ENCODE data around the gene ESYT2. TPM values are rescaled to one million over a fixed set of nuclear protein-coding genes. Genes with fewer than 3 reads are reported as not detected.
A peak's percentile ranks its signal among the peaks of the same experiment; 100 is the strongest.
"Not testable (repeated sequence)": the region's sequence is repeated elsewhere in the genome, so short reads cannot be mapped to it uniquely, and the experiment has no call there.

The ESYT2 gene
- polyA plus RNA-seq, 3 donors: 45.1 to 93.3 (median 57.1) TPM

DNA sequence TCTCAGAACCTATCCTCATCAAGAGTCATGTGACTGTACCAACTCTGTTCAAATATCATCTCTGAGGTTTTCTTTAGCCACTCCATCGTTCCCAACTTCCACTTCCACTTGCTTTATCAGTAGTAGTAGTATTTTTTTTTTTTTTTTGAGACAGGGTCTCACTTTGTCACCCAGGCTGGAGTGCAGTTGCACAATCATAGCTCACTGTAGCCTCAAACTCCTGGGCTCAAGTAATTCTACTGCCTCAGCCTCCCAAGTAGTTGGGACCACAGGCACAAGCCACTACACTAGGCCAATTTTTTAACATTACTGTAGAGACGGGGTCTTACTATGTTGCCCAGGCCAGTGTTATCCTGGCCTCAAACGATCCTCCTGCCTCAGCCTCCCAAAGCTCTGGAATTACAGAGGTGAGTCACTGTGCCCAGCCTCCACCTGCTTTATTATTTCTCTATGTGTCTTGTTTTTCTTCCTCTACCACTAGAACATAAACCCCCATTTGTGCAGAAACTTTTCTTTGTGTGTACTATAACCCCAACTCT, 130.6 kb downstream of the ESYT2 start:
- DNase-seq (ENCODE audit: extremely low read depth in 1 of 11, low read depth in 9 of 11, low spot score in 4 of 11): no peak

DNA sequence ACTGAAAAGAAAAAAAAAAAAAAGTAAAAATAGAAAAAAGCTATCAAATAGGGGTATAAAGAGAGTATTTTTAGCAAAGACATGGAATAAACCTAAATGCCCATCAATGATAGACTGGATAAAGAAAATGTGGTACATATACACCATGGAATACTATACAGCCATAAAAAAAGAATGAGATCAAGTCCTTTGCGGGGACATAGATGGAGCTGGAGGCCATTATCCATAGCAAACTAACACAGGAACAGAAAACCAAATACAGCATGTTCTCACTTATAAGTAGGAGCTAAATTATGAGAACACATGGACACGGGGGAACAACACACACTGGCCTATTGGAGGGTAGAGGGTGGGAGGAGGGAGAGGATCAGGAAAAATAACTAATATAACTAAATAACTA, 131.7 kb downstream of the ESYT2 start:
- not testable (repeated sequence) for DNase-seq (ENCODE audit: extremely low read depth in 1 of 11, low read depth in 9 of 11, low spot score in 4 of 11)

DNA sequence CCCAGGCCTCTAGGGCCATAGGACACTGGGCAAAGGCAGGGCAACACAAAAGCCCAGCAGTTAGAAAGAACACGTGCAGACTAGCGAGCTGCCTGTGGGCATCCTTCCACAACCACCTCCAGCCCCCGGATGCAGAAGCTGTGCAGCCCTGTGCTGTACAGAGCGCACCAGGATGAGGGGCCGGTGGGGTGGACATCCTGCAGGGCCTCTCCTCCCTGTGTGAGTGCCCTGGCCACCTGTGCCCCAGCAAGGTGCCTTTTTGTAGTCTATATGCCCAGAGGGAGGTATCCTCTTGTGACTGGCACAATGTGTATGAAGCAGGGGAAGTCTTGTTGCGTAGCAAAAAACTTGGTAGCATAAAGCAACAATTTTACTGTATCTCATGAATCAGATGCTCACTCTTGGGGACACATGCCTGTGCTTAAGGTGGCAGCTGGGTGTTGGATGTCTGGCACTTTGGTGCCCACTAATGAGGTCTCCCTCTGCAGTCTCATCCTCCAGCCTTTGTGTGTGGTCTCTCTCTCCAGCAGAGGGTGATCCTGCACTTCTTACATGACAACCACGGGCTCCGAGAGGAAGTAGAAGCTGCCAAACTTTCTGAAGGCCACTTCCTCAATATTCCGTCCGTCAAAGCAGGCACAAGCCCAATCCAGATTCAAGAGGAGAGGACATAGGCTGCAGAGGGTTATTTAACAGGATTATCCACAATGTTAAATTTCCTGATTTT, 133.4 kb downstream of the ESYT2 start:
- peak in 7 of 11 donors; percentile 6 to 46 (median 36) for DNase-seq (ENCODE audit: extremely low read depth in 1 of 11, low read depth in 9 of 11, low spot score in 4 of 11)

DNA sequence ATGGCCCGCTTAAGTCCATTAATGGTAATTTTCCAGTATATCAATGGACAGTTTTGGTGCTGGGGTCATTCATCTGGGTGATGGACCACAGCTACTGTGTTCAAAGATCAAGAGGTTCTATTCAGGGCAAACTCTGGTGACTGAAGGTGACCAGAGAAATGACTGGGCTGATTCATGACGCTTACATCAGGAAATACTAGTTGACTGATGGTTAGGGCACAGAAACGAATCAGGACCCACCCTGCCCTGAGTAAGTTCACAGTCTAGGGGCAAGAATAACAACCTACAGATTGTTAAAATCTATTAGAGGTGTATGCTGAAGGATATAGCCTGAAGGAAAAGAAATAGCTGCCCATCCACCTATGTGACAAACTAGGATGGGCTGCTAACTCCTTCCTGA, 134.3 kb downstream of the ESYT2 start:
- no peak for DNase-seq (ENCODE audit: extremely low read depth in 1 of 11, low read depth in 9 of 11, low spot score in 4 of 11)

DNA sequence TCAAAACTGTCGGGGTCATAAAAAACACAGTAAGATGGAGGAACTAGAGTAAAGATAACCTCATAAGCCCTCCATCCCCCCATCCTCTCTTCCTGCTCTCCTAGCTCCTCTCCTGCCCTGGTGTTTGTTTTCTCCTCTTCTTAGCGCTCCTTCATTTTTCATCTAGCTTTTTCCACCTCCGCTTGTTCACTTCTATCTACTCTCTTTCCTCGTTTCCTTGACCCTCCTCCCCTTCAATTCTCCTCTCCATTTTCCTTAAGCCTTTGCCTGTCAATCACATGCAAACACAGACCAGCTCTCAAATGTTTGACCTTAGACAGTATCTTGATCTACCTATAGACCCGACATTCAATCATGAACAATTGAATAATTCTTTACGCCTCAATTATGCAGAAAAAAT, 134.7 kb downstream of the ESYT2 start:
- DNase-seq (ENCODE audit: extremely low read depth in 1 of 11, low read depth in 9 of 11, low spot score in 4 of 11): no peak

DNA sequence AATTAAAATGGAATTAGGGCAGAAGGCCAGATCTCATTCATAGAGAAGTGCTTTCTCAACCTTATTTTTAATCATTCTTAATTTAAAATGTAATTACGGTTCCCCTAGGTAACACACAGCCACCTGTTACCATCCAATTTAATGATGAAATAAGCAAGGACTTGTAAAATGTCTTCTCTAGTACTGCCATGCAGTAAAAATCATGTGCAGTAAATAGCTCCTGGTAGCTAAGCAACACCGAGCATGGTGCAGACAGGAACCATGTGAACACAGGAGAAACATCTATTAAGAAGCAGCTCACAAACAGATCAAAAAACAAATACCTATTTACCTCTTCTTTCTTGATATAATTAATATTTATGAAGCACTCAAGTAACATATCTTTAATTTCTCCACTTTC, 139.8 kb downstream of the ESYT2 start:
- no peak for DNase-seq (ENCODE audit: extremely low read depth in 1 of 11, low read depth in 9 of 11, low spot score in 4 of 11)

DNA sequence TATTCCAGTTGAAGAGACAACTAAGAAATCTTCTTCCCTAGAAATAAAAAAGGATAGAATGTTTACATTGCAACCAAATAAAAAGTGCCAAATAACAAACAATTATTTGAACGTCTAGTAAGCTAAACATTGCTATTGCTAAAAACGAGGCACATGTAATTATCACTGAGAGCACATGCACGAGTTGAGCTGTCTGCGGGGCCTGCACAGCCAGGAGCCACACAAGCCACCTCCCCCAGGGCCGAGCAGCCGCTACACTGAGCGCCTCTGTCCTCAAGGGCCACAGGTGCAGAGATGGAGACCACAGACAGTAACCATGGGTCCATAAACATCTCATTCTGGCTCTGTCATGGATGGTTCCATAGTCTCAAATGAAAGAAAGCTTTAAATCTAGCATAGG, 141.9 kb downstream of the ESYT2 start:
- no peak for DNase-seq (ENCODE audit: extremely low read depth in 1 of 11, low read depth in 9 of 11, low spot score in 4 of 11)

DNA sequence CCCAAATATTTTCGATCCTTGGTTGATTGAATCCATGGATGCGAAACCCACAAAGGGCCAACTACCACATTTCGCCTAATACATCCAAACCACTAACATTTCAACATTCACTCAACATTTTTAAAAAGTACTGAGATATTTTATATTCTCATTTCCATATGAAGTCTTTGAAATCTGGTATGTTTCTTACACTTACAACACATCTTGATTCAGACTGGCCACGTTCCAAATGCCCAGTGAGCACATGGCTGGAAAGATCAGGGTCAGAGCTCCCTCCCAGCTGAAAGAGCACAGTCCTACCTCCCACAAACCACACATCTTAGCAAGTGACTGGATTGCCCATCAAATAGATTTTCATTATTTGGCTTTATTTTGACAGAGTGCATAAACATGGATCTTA, 143.6 kb downstream of the ESYT2 start:
- no peak for DNase-seq (ENCODE audit: extremely low read depth in 1 of 11, low read depth in 9 of 11, low spot score in 4 of 11)

DNA sequence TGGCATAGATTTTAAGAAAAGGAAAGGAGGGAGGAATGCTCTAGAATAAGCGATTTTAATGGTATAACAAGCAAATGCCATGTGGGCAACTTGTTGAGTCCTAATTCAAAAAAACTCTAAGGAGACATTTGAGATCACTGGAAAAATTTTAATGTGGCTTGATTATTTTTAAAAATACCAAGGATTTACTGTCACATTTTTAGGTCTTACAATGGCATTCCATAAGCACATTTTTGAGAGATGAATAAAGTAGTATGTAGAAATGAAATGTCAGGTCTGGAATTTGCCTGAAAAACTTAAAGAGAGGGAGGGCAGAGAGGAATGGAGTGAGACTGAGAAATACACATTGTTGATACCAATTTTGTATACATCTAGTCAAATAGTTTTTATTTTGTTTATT, 145.0 kb downstream of the ESYT2 start:
- no peak for DNase-seq (ENCODE audit: extremely low read depth in 1 of 11, low read depth in 9 of 11, low spot score in 4 of 11)

DNA sequence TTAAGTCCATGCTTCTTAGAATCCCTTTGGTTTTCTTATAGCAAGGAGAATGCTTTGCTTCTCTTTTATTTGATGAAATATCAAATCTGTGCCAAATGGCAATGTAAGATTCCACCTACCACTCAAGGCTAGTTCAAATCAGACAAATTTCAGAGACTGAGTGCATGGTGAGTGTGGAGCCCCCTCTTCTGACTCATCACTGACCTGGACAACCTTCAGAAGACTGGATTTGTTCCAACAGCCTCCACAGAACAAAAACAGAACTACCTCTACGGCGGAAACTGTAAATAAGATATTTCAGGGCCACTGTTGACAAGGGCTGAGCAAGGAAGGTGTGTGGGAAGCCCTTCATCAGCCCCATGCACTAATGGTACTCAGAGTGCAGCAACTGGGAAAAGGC, 145.8 kb downstream of the ESYT2 start:
- no peak for DNase-seq (ENCODE audit: extremely low read depth in 1 of 11, low read depth in 9 of 11, low spot score in 4 of 11)

DNA sequence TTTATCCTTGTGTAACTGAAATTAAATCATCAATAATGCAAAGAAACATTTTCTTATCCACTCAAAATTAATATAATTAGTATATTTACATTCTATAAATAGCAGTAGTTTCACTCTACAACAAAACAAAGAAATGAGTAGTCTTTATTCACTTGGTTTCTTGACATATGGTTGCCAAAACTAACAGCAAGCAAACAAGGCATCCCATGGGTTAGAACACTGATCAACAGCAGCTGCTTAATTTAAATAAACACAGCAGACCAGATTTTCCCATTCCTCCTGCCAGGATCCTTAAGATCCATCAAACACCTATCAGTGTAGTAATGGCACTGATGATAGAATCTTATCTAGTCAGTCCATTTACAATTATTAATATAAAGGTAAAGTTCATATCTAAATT, 146.9 kb downstream of the ESYT2 start:
- DNase-seq (ENCODE audit: extremely low read depth in 1 of 11, low read depth in 9 of 11, low spot score in 4 of 11): no peak

Other genes with a start within 250 kb of the ESYT2 start
- gene PTPRN2, start 241.7 kb downstream of the ESYT2 start, polyA plus RNA-seq (ENCODE audit: insufficient read length in 3 of 3): 1 to 10 TPM; 6.0 to 7.7 (median 7.2) TPM
- 10 to 100 TPM; 22.1 to 29.5 (median 27.1) TPM for gene NCAPG2, start 124.7 kb downstream of the ESYT2 start, polyA plus RNA-seq (ENCODE audit: insufficient read length in 3 of 3)
- gene DYNC2I1, start 27.0 kb upstream of the ESYT2 start, polyA plus RNA-seq (ENCODE audit: insufficient read length in 3 of 3): 10 to 100 TPM; 30.4 to 52.4 (median 36.2) TPM

Data from renal cortex interstitium (tissue), 11 donors.